CD4-positive, alpha-beta T cell treated with Interferon gamma for 1 hour (primary cell): ENCODE measurements around the gene SPATA1.
"Not testable (repeated sequence)": the region's sequence is repeated elsewhere in the genome, so short reads cannot be mapped to it uniquely, and the experiment has no call there.

Experiments used
- DNase-seq: peaks from one replicate; pipeline ENCODE4 v3.0.0-alpha.2; 2020

SPATA1 gene

DNA sequence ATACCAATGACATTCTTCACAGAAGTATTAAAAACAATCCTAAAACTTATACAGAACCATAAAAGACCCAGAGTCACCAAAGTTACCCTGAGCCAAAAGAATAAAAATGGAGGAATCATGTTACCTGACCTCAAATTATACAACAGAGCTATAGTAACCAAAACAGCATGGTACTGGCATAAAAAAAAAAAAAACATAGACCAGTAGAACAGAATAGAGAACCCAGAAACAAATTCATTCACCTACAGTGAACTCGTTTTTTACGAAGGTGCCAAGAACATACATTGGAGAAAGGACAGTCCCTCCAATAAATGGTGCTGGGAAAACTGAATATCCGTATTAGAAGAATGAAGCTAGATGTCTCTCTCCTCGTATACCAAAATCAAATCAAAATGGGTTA, 2.8 kb downstream of the SPATA1 start:
- no peak for DNase-seq

DNA sequence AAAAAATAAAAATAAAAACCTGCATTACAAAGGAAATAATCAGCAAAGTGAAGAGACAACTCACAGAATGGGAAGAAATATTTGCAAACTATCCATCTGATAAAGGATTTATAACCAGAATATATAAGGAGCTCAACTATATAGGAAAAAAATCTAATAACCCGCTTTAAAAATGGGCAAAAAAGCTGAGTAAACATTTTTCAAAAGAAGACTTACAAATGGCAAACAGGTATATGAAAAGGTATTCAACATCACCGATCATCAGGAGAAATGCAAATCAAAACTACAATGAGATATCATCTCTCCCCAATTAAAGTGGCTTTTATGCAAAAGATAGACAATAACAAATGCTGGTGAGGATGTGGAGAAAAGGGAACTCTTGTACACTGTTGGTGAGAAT, 4.0 kb downstream of the SPATA1 start:
- DNase-seq: no peak

DNA sequence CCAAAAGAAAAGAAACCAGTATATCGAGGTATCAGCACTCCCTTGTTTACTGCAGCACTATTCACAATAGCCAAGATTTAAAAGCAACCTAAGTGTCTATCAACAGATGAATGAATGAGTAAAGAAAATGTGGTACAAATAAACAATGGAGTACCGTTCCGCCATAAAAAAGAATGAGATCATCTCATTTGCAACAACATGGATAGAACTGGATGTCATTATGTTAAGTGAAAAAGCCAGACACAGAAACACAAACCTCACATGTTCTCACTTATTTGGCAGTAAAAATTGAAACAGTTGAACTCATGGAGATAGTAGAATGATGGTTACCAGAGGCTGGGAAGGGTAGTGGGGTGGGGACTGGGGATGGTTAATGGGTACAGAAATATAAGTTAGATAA, 4.5 kb downstream of the SPATA1 start:
- DNase-seq: no peak

DNA sequence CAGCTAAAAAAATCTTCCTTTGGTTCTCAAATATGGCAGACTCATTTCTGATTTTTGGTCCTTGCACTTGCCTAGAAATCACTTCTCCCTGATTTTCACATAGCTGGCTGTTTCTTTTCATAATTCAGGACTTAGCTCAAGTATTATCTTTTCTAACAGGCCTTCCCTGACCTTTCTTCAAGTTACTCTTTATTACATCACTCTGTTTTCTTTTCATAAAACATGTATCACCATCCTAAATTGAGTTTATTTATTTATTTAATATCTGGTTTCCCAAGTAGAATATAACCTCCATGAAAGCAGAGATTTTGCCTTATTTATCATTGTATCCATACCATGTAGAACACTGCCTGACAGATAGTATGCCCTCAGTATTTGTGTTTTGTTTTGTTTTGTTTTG, 18.4 kb downstream of the SPATA1 start:
- DNase-seq: no peak

DNA sequence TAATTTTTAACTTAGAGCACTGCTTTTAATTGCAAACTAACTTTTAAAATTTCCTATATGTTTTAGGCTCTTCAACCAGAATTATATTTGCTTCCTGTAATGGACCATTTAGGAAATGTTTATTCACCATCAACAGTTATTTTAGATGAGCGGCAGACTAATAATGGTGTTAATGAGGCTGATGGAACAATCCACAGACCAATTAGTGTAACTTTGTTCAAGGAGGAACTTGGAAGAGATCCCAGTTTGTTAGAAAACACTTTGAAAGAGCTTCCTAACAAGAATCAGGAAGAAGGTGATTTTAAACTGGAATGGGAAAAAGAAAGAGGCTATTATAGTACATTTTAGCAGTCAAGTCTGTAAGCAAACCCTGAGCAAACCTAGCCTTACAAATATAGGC, 19.6 kb downstream of the SPATA1 start:
- DNase-seq: no peak

DNA sequence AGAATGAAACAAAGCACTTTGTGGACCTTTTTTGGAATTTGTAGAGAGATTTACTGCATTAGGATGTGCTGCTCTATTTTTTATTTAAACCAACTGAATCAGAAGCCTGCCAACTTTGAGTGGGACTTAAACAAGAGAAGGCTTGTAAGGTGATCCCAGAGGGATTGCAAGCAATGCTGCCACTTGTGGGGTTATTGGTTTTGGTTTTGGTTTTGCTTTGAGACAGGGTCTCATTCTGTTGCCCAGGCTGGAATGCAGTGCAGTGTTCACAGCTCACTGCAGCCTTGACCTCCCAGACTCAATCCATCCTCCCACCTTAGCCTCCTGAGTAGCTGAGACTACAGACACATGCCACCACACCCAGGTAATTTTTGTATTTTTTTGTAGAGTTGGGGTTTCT, 32.4 kb downstream of the SPATA1 start:
- no peak for DNase-seq

DNA sequence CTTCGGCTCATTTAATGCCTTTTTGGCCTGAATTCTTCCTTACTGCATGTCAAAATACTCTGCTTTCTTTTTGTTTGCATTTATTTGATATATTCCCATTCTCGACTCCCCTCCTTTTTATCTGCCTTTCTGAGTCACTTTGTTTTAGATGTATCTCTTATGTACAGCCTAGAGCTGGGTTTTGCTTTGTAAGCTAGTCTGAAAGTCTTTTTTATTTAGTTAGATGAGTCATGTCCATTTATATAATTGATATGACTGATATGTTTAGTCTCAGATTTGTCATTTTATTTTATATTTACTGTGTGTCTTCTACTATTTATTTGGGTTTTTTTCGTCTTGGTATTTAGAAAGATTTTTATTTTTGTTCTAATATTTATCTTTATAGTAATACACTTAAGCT, 33.8 kb downstream of the SPATA1 start:
- no peak for DNase-seq

DNA sequence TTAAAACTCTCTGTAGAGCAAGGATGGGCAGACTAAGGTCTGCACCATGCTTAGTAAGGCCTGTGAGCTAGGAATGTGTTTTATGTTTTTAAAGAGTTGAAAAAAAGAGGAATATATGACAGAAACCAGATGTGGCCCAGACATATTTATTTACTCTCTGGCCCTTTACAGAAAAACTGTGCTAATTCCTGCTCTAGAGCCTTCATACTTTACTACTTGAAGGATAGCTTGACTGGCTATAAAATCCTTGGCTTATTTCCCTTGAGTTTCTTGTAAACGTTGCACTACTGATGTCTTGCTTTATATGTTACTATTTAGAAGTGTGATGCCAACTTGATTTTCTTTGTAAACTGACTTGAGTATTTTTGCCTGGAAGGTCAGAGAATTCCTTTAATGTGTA, 34.6 kb downstream of the SPATA1 start:
- DNase-seq: no peak

DNA sequence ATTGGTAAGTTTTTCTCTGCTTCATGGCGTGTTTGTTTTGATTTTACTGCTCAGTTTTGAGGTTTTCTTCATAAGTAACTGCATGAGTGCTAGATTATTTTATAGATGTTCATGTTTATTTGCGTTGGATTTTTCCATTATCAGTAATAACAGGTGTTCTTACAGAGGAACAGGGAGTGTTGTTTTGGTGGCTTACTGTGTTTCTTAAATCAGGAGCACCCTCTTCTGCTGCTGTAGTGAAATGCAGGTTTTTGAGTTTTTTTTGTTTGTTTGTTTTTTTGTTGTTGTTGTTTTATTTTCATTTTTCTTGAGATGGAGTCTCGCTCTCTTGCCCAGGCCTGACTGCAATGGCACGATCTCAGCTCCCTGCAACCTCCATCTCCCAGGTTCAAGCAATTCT, 35.5 kb downstream of the SPATA1 start:
- DNase-seq: no peak

DNA sequence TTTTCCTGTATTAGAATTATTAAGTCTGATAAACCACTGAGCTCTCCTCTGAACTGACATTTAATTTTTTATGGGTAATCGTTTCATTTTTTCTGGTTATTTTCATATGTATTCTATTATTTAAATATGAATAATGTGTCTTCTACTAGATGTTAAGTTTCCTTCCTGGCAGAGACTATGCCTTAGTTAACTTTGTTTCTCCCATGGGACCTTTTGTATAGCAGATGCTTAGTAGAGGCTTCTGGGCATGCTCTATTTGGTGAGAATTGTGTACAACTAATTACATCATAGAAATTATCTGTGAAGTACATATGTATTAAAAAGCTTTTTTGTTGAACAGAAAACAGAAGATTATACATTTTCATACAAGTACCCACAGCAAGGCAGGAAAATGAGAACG, 44.6 kb downstream of the SPATA1 start:
- no peak for DNase-seq

DNA sequence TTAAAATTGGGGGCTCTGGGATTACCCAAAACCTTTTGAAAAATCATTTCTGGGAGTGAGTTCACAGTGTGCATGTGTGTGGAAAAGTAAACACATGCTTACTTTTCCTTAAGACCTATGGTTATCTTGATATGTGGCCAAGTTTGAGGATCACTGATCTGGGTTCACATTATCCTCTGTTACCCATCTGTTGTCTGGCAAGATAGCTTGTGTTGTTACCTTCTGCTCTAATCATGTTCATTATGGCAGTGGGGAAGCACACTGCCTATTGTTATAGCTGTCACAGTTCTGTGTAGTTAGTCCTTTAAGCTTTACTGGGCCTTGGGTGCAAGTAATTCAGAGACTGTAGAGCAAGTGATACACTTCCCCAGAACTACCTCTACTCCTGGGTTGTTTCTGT, 63.0 kb downstream of the SPATA1 start:
- no peak for DNase-seq

DNA sequence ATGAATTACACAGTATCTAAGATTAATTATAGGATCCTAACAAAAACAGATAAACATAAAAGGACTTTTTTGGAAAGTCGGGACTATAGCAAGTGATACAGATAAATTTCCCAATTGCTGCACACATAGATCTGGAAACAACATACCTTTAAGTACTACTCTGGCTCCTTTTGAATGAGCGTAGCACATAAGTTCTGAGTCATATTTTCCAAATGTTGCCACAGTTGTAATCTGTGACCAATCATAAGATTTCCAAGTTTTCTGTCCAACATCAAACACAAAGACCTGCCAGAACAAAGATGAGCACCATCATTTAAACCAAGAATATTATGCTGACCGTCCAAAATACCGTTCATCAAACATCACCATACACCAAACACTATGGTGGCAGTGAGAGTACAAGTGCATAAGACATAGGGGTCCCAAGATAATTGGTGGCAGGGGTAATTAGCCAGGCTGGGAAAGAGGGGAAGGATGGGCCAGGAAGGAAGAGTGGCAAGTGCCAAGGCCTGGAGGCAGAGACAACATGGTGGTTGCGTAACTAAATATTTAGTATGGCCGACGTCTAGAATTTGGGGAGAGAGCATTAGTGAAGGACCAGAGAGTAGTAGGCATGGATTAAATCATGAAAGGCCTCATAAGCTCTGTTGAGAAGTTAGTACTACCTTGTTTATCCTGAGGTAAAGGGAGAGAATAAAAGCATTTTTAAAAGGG, 64.4 kb downstream of the SPATA1 start:
- DNase-seq: no peak

DNA sequence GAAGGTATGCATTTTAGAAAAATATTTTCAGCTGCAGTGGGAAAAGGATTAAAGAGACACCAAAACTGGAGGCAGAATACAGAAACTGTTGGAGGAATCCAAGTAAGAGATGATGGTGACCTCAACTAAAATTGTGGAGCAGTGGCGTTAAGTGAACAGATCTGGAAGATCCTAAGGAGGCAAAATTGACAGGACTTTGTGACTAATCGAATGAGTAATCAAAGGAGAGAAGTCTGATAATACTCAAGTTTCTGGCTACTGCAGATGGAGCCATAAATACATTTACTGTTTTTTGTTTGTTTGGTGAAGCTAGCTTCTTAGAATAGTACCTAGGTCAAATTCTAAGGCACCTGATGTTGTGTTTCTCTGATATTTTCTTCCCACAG, 65.0 kb downstream of the SPATA1 start:
- DNase-seq: no peak

DNA sequence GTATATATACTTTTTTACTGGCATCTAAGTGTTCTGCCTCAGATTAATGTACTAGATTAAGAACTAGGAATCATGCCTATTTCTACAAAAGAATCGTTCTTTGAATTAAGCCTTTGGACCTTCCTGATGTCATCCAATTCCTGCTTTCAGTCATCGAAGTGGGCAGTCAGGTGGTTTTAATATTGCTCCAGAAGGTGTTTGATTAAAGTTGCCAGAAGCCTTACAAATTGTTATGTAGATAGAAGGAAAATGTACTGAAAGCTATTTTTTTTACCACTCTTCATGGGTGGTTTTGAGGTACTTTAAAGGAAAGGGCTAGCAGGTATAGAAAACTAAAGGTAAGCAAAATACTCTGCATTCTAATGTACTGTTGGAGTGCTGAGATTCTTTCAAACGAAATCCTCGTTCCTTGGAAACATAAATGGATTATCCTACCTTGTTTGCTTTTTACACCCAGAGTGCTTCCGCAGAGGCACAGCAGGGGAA, 67.3 kb downstream of the SPATA1 start:
- DNase-seq: no peak

DNA sequence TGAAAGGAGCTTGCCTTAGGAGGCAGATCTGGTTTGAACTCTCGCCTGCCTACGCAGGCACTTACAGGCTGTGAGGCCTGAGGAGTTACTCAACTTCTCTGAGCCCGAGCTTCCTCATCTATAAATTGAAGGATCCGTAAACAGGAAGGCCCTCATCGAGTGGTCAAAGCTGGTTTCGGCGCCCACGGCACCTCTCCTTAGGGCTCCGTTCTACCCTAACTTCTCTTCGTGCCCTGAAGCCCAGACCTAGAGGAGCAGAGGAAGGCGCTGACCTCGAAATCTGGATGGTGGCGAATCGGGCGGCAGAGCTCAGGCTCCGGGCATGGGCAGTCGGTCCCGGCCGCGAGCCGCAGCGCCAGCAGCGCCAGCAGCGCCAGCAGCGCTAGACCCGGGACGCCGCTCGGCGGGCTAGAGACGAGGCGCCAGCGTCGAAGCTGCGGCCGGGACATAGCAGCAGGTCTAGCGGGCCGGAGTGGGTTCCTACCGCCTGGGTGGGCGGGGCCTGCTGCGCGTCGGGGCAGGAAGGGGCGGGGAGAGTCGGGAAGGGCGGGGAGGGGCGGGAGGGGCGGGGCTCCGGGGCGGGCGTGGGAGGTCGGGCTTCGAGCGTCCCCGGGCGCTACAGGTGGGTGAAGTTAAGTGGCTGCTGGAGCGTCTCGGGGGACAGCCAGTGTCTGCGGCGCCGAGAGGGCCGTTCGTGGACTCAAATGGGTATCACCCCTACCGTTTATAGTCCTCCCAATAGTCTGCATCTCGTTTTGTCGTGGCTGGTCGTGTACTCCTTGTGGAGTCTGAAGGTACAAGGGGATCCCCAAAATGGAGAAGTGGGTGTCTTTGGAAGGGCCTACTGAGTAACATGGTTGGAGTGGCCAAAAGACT, 68.0 kb downstream of the SPATA1 start, which contains the start of gene CTBS:
TSS of gene CTBS (minus strand) at position 474 of the 876 bp plus-strand sequence. CDS start at position 449, 25 bp downstream.
- DNase-seq: peak; percentile 89

DNA sequence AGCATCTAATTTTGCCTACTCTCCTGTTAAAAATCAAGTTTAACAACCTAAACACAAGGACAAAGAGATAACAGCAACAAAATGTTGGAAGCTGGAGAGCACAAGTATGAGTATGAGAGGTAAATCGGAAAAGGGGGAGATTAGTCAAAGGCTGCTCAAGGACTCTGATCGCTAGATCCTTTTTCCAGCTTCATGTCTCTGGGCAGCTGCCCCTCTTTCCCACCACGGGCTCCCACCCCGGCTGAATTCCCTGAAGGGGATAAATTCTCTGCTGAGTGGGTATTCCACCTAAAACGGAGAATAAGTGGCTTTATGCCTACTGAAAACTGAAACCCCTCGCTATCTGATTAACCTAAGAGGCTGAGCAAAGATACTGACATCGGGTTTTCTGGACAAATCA, 68.8 kb downstream of the SPATA1 start:
- DNase-seq: no peak

DNA sequence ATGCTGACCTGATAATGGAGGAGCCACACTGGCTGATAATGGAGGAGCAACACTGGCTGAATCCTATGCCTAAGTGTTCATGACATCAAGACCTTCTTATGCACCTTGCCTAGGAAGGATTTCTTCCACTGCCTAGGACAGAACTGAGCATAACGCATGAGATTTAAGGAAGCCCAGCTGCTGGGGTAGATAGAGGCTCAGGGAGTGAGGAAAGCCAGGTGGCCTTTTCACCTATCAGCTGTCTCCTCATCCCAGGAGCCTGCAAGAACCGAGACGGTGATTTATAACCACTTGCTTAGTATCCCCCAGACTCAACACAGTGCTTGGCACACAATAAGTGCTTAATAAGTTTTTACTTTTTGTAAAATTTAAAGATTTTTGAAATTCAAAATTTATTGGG, 75.5 kb downstream of the SPATA1 start:
- no peak for DNase-seq

DNA sequence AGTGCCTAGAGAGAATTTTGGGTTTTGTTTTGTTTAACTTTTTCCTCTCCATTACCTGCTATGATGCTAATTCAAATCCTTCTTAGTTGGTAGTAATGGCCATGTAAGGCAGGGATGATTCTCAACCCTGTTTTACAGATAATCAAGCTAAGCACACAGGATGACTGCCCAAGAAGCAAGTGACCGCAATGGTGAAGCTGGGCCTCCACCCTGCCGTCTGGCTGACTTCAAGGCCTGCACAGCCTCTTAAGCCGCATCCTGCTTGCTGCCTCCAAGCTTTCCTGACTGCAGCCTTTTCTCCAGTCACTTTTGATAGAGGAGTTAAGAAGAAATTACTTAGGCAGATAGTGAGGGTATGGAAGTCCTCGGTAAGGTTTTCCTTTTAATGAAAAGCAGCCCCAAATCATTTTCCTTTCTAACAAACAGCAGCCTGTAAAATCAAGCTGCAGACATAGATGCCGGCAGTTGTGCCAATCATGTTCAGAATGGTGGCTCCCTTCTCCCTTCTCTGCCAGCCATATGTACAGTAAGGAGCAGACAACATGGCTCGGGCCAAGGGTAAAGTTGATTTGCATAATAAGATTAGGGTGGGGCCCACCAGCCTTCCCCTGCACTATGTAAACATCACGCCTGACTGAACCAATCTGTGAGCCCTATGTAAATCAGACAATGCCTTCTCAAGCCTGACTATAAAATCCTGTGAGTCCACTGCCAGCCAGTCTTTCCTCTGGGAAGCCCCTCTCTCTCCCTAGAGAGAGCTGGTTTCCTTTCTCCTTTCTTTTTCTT, 76.8 kb downstream of the SPATA1 start:
- DNase-seq: peak; percentile 9

DNA sequence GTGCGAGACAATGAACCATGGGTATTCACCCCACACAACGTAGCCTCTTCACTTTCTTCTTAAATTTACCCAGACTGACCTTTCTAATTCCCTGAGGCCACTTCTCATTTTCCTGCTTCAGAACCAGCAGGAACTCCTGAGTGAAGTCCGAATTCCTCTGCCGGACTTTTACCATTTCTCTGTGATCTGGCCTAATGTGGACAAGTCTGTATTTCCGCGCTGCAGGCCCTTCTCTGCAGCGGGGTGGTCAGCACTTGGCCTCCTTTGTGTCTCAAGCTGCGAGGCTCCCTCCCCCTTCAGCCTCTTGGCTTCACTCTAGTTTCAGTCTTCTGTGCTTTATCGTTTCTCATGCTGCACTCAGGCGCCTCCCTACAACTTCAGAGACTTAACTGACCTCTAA, 77.5 kb downstream of the SPATA1 start:
- DNase-seq: no peak

DNA sequence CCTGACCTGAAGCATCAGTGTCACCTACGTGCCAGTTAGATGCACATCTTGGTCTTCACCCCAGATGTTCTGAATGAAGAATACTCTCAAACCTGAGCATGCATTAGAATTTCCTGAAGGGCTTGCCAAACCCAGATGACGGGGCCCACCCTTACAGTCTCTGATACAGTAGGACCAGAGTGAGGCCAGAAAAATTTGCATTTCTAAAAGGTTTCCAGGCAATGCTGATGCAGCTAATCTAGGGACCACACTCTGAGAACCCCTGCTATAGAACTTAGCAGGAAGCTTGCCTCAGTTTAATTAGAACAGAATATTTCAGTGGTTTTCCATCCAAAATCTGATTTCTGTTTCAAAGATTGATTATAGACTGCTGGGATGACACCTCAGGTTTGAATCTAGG, 77.9 kb downstream of the SPATA1 start:
- no peak for DNase-seq

DNA sequence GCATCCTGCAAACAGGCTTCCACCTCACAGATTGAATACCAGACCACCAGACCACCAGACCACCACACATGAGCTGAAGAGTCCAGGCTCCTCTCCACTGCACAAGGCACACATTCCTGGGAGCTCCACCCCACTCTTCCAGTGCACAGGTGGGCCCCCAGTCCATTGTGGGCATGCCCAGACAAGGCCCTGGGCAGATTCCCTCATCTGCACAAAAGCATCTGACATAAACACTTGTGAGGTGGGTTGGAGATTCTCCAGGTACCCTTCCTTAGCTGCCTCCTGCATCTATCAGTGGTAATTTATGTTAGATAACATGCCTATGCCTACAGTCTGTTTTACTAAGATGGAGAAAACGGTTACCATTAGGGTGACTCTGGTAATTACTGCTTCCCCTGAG, 79.6 kb downstream of the SPATA1 start:
- no peak for DNase-seq

DNA sequence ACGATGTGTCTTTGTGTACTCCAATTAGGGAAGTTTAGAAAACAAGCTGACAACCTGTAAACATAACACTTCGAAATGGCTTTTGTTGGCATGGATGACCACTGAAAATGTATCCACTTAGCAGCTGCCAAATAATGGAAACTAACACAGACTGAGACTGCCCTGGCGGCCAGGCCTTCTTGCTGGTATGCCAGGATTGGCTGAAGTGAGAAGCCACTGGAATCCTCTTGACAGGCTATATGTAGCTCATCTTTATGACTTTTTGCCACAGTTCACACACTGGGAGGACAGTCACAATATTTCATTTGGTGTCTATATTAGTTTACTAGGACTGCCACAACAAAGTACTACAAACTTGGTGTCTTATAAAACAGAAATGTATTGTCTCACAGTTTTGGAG, 80.9 kb downstream of the SPATA1 start:
- no peak for DNase-seq

DNA sequence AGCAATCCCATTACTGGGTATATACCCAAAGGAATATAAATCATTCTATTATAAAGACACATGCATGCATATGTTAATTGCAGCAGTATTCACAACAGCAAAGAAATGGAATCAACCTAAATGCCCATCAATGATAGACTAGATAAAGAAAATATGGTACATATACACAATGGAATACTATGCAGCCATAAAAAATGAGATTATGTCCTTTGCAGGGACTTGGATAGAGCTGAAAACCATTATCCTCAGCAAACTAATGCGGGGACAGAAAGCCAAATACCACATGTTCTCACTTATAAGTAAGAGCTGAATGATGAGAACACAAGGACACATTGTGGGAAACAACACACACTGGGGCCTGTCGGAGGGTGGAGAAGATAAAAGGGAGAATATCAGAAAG, 88.8 kb downstream of the SPATA1 start:
- not testable (repeated sequence) for DNase-seq

DNA sequence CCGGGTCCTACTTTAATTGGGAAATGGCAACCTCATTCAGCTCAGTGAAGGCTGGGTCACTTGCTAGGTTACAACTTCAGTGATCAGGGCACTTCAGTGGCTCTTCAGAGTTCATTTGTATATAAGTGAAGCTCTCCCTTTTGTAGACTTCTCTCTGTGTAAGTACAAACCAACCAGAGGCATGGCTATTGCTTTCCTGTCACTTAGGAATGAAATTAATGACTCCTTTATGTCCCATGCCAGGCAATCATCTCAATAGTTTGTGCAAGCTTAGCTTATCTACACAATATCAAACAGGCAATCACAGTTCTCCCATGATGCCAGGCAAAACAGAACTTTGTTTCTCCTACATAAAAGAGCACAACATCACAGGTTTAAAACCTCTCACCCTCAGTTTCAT, 90.8 kb downstream of the SPATA1 start:
- DNase-seq: no peak
